ENCODE data around the gene TMEM135. TPM values are rescaled to one million over a fixed set of nuclear protein-coding genes. Genes with fewer than 3 reads are reported as not detected.

The TMEM135 gene
- total RNA-seq, 2 donors from 2014 or later = 111 to 113 TPM

DNA sequence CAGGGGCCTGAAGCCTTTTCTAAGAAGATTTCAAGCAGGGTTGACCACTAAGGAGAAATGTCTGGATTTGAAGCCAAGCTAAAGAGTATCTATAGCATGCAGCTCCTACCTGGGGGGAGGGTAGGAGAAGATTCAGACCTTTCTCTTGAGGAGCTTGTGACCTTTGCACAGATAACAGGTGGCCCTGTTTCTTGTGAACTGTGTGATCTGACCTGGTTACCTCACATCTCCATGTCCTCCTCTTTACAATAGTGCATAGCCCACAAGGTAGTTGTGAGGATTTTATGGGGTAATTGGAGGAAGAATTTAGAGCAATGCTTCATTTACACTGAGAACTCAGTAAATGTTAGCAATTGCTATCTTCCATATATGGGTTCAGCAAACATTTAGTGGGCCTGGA is 310.1 kb downstream of the TMEM135 start:
- Mint-ChIP-seq H3K9me3 (peaks cover 4% of the 10 kb centered on the region), H3K36me3 (ENCODE audit: low read depth) (no peaks in the 10 kb centered on the region), H3K27ac (no peak overlapping the region), H3K27me3 (ENCODE audit: insufficient read depth) (peaks cover 2% of the 10 kb centered on the region), H3K4me1 (peaks cover 17% of the 10 kb centered on the region), H3K4me3 (no peak overlapping the region)
- H3K9me3 ChIP-seq (ENCODE audit: control insufficient read depth, low read length) = no peaks in the 10 kb centered on the region
- H3K27ac ChIP-seq (ENCODE audit: low read depth, low read length) = no peak overlapping the region
- H3K4me3 ChIP-seq (ENCODE audit: low read length) = no peak overlapping the region
- peaks cover 3% of the 10 kb centered on the region for H3K4me1 ChIP-seq (ENCODE audit: control insufficient read depth, insufficient read depth, low read length)
- DNase-seq = no peak
- no peaks in the 10 kb centered on the region for H3K27me3 ChIP-seq (ENCODE audit: control insufficient read depth, insufficient read depth, low read length, poor library complexity, severe bottlenecking)
- no peaks in the 10 kb centered on the region for H3K36me3 ChIP-seq (ENCODE audit: control insufficient read depth, insufficient read depth, low read length)
- TF ChIP-seq, protein P1, sequence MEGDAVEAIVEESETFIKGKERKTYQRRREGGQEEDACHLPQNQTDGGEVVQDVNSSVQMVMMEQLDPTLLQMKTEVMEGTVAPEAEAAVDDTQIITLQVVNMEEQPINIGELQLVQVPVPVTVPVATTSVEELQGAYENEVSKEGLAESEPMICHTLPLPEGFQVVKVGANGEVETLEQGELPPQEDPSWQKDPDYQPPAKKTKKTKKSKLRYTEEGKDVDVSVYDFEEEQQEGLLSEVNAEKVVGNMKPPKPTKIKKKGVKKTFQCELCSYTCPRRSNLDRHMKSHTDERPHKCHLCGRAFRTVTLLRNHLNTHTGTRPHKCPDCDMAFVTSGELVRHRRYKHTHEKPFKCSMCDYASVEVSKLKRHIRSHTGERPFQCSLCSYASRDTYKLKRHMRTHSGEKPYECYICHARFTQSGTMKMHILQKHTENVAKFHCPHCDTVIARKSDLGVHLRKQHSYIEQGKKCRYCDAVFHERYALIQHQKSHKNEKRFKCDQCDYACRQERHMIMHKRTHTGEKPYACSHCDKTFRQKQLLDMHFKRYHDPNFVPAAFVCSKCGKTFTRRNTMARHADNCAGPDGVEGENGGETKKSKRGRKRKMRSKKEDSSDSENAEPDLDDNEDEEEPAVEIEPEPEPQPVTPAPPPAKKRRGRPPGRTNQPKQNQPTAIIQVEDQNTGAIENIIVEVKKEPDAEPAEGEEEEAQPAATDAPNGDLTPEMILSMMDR (conservative IDR thresholded peaks at IDR 0.05) = no peak
- H3K9ac ChIP-seq (ENCODE audit: extremely low read depth, low read length, poor library complexity, severe bottlenecking) = no peak overlapping the region

DNA sequence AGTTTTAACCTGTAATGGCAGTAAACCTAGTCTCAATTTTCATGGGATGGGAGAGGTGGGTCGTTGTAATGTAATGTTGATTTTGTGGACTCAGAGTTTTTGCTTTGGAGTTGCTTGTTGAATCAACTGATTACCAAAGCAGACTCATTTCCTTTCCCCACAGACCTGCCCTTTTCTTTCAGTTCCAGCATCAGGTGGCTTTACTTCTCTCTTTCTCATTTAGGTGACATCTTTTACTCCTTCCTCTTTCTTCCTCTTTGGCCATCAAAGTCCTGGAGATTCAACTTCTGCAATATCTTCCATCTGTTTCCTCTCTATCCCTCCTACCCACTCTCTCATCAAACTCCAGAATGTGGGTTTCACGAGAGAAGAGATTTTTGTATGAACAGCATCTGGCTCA is 313.9 kb downstream of the TMEM135 start:
- Histone ChIP-seq H3K9ac (ENCODE audit: extremely low read depth, low read length, poor library complexity, severe bottlenecking) (no peak overlapping the region), H3K36me3 (ENCODE audit: control insufficient read depth, insufficient read depth, low read length) (no peaks in the 10 kb centered on the region), H3K4me1 (ENCODE audit: control insufficient read depth, insufficient read depth, low read length) (peaks cover 3% of the 10 kb centered on the region), H3K27me3 (ENCODE audit: control insufficient read depth, insufficient read depth, low read length, poor library complexity, severe bottlenecking) (no peaks in the 10 kb centered on the region), H3K4me3 (ENCODE audit: low read length) (no peak overlapping the region), H3K9me3 (ENCODE audit: control insufficient read depth, low read length) (no peaks in the 10 kb centered on the region), H3K27ac (ENCODE audit: low read depth, low read length) (no peak overlapping the region)
- H3K9me3 Mint-ChIP-seq = no peaks in the 10 kb centered on the region
- H3K4me3 Mint-ChIP-seq = no peak overlapping the region
- TF ChIP-seq, protein P1 (conservative IDR thresholded peaks at IDR 0.05) = no peak
- 75 to 86% methylated on average over 1 to 2 of the region's 2 CpGs for WGBS, 2 experiments (ENCODE audit: insufficient coverage in 1 of 2, insufficient read length in 1 of 2)
- DNase-seq = no peak
- peaks cover 4% of the 10 kb centered on the region for H3K27me3 Mint-ChIP-seq (ENCODE audit: insufficient read depth)
- H3K4me1 Mint-ChIP-seq = peaks cover 20% of the 10 kb centered on the region
- H3K27ac Mint-ChIP-seq = no peak overlapping the region
- H3K36me3 Mint-ChIP-seq (ENCODE audit: low read depth) = no peaks in the 10 kb centered on the region

- H3K4me3 Mint-ChIP-seq = no peak overlapping the region
- H3K4me3 ChIP-seq (ENCODE audit: low read length) = no peak overlapping the region
Observed at GRCh38 chr11:87352759-87353707, 315.3 kb downstream of the TMEM135 start.

More at GRCh38 chr11:87352759-87353707, 315.3 kb downstream of the TMEM135 start:
- 22 to 36% methylated on average over 20 to 26 of the region's 26 CpGs for WGBS, 2 experiments (ENCODE audit: insufficient coverage in 1 of 2, insufficient read length in 1 of 2)
- Histone ChIP-seq H3K9ac (ENCODE audit: extremely low read depth, low read length, poor library complexity, severe bottlenecking) (no peak overlapping the region), H3K4me1 (ENCODE audit: control insufficient read depth, insufficient read depth, low read length) (no peaks in the 10 kb centered on the region), H3K27ac (ENCODE audit: low read depth, low read length) (no peak overlapping the region), H3K9me3 (ENCODE audit: control insufficient read depth, low read length) (no peaks in the 10 kb centered on the region), H3K36me3 (ENCODE audit: control insufficient read depth, insufficient read depth, low read length) (no peaks in the 10 kb centered on the region), H3K27me3 (ENCODE audit: control insufficient read depth, insufficient read depth, low read length, poor library complexity, severe bottlenecking) (no peaks in the 10 kb centered on the region)
- H3K27ac Mint-ChIP-seq = no peak overlapping the region
- TF ChIP-seq, protein P1 (conservative IDR thresholded peaks at IDR 0.05) = peak; percentile 98
- no peaks in the 10 kb centered on the region for H3K36me3 Mint-ChIP-seq (ENCODE audit: low read depth)
- peaks cover 4% of the 10 kb centered on the region for H3K27me3 Mint-ChIP-seq (ENCODE audit: insufficient read depth)
- H3K9me3 Mint-ChIP-seq = no peaks in the 10 kb centered on the region
- peaks cover 12% of the 10 kb centered on the region for H3K4me1 Mint-ChIP-seq
- DNase-seq = peak; percentile 97

Data from endodermal cell (in vitro differentiated cells).